SIG-M5 (cell line): Measurements from ENCODE around the gene CNNM2.

Experiments
- DNase-seq: peaks from one replicate; lab custom pipeline; 2025; lab: John Stamatoyannopoulos, UW

Gene CNNM2

GRCh38 chr10:103072891-103073290 lies 154.8 kb downstream of the CNNM2 start:
- DNase-seq: no peak

- no peak for DNase-seq
Observed at GRCh38 chr10:103077020-103077419, 158.9 kb downstream of the CNNM2 start.

- no peak for DNase-seq
Observed at GRCh38 chr10:103077491-103078308, 159.6 kb downstream of the CNNM2 start.

- no peak for DNase-seq
Observed at GRCh38 chr10:103078309-103078615, 160.2 kb downstream of the CNNM2 start.

GRCh38 chr10:103078676-103079075 lies 160.6 kb downstream of the CNNM2 start:
- no peak for DNase-seq

- DNase-seq: no peak
Observed at GRCh38 chr10:103079100-103079499, 161.0 kb downstream of the CNNM2 start.

- DNase-seq: no peak
Observed at GRCh38 chr10:103079946-103080345, 161.9 kb downstream of the CNNM2 start.

GRCh38 chr10:103080891-103081581 lies 162.9 kb downstream of the CNNM2 start:
- no peak for DNase-seq

- no peak for DNase-seq
Observed at GRCh38 chr10:103082683-103083082, 164.6 kb downstream of the CNNM2 start.

GRCh38 chr10:103083266-103083976 lies 165.3 kb downstream of the CNNM2 start:
- no peak for DNase-seq

GRCh38 chr10:103083977-103084320 lies 165.9 kb downstream of the CNNM2 start:
- no peak for DNase-seq

GRCh38 chr10:103086261-103086660 lies 168.2 kb downstream of the CNNM2 start:
- DNase-seq: no peak

- no peak for DNase-seq
Observed at GRCh38 chr10:103086799-103087198, 168.7 kb downstream of the CNNM2 start.

- no peak for DNase-seq
Observed at GRCh38 chr10:103089493-103089892, 171.4 kb downstream of the CNNM2 start.

GRCh38 chr10:103090911-103091310 lies 172.8 kb downstream of the CNNM2 start:
- no peak for DNase-seq

GRCh38 chr10:103095005-103095404 lies 176.9 kb downstream of the CNNM2 start:
- DNase-seq: no peak

GRCh38 chr10:103096130-103096529 lies 178.0 kb downstream of the CNNM2 start:
- no peak for DNase-seq

- DNase-seq: no peak
Observed at GRCh38 chr10:103098240-103098639, 180.1 kb downstream of the CNNM2 start.

- DNase-seq: no peak
Observed at GRCh38 chr10:103100620-103101019, 182.5 kb downstream of the CNNM2 start.

GRCh38 chr10:103102195-103102594 lies 184.1 kb downstream of the CNNM2 start:
- no peak for DNase-seq

GRCh38 chr10:103103989-103104388 lies 185.9 kb downstream of the CNNM2 start:
- DNase-seq: no peak

GRCh38 chr10:103104721-103105120 lies 186.6 kb downstream of the CNNM2 start:
- no peak for DNase-seq

GRCh38 chr10:103105462-103105861 lies 187.4 kb downstream of the CNNM2 start:
- no peak for DNase-seq
